Endothelial cell of umbilical vein (primary cell): ENCODE results near the gene IQCN. TPM values are rescaled to one million over a fixed set of nuclear protein-coding genes. Genes with fewer than 3 reads are reported as not detected.
A peak's percentile ranks its signal among the peaks of the same experiment; 100 is the strongest.

ENCODE experiments used
- BruUV-seq: library from RNA; stranded (reverse); fragments of 400-500 nt; replicated peaks from 2 replicates; lab custom pipeline; 2021; lab: Mats Ljungman, UMichigan
- CTCF ChIA-PET: fragments of 300-600, 350-600 bp; sonication (Branson Sonifier 250); formaldehyde crosslinking; loops from one replicate; lab custom pipeline; 2021; ENCODE audit warnings: antibody characterized with exemption, inconsistent platforms; lab: Charles Lee
- POLR2A ChIA-PET: fragments of 300-600, 350-600 bp; sonication (Branson Sonifier 250); formaldehyde crosslinking; loops from one replicate; lab custom pipeline; 2021; ENCODE audit warnings: antibody characterized with exemption, inconsistent platforms; lab: Charles Lee
- DNase-seq: peaks from one replicate; pipeline ENCODE4 v3.0.0-alpha.2; 2011; ENCODE audit warnings: low read depth, low spot score
- FAIRE-seq: peaks from 2 replicates; lab custom pipeline; 2011; peaks lifted over from hg19 to GRCh38; lab: Jason Lieb, UNC
- H2AFZ ChIP-seq: 2 replicates; pipeline ENCODE4 v1.6.0; 2012; ENCODE audit warnings: low read depth, low read length, control low read depth, inconsistent platforms
- H3K27ac ChIP-seq: 2 replicates; pipeline ENCODE4 v1.5.1; 2011; ENCODE audit warnings: low read depth, mild to moderate bottlenecking, control low read depth, low read length, moderate library complexity; ENCODE audit not compliant: insufficient read depth
- H3K27me3 ChIP-seq, 2 experiments: 2 replicates each; pipeline versions ENCODE4 v1.6.0 to v1.6.1; 2011; ENCODE audit warnings: low read length in 2 of 2, mixed read lengths in 1 of 2; ENCODE audit not compliant: control insufficient read depth in 2 of 2, insufficient read depth in 2 of 2
- H3K36me3 ChIP-seq, 2 experiments: 2 replicates in 1 of 2; 3 replicates in 1 of 2; pipeline ENCODE4 v1.5.1; 2011; ENCODE audit warnings: low read length in 2 of 2, mild to moderate bottlenecking in 1 of 2, moderate library complexity in 1 of 2; ENCODE audit not compliant: control insufficient read depth in 2 of 2, insufficient read depth in 2 of 2; ENCODE audit errors: extremely low read depth in 1 of 2
- H3K4me1 ChIP-seq: 3 replicates; pipeline ENCODE4 v1.5.1; 2011; ENCODE audit warnings: mild to moderate bottlenecking, low read length; ENCODE audit not compliant: control insufficient read depth, insufficient read depth; ENCODE audit errors: extremely low read depth
- H3K4me2 ChIP-seq: 2 replicates; pipeline ENCODE4 v1.6.1; 2011; ENCODE audit warnings: low read length, control low read depth, mixed read lengths; ENCODE audit not compliant: insufficient read depth
- H3K4me3 ChIP-seq, 3 experiments: fragments of 200-600 bp in 1 of 3; sonication (generic), shearing (Covaris generic) in 1 of 3; replicated peaks in 1 of 3; 2 replicates each; pipeline ENCODE4 v1.5.1; 2011 to 2016; ENCODE audit warnings: control low read depth in 3 of 3, low read length in 3 of 3, mild to moderate bottlenecking in 2 of 3, inconsistent platforms in 1 of 3, low read depth in 1 of 3, moderate library complexity in 1 of 3; ENCODE audit not compliant: insufficient read depth in 1 of 3
- H3K79me2 ChIP-seq: 2 replicates; pipeline ENCODE4 v1.6.0; 2012; ENCODE audit warnings: low read length, inconsistent platforms; ENCODE audit not compliant: control insufficient read depth, insufficient read depth
- H3K9ac ChIP-seq: replicated peaks from 2 replicates; pipeline ENCODE3; 2011; ENCODE audit warnings: low read length, control low read depth; ENCODE audit not compliant: insufficient read depth; ENCODE audit errors: extremely low read depth
- H3K9me1 ChIP-seq: replicated peaks from 3 replicates; pipeline ENCODE4 v1.6.0; 2011; ENCODE audit warnings: mild to moderate bottlenecking, low read length; ENCODE audit not compliant: control insufficient read depth, insufficient read depth; ENCODE audit errors: extremely low read depth
- H3K9me3 ChIP-seq: replicated peaks from 2 replicates; pipeline ENCODE4 v1.5.1; 2012; ENCODE audit warnings: low read length, inconsistent platforms; ENCODE audit not compliant: control insufficient read depth, insufficient read depth
- H4K20me1 ChIP-seq: replicated peaks from 2 replicates; pipeline ENCODE3; 2011; ENCODE audit warnings: mild to moderate bottlenecking, low read length; ENCODE audit not compliant: control insufficient read depth, insufficient read depth; ENCODE audit errors: extremely low read depth
- EZH2 ChIP-seq: IDR thresholded peaks from 2 replicates; pipeline ENCODE4 v1.6.1; 2012; ENCODE audit warnings: borderline replicate concordance, low read depth, mild to moderate bottlenecking, moderate library complexity, low read length, inconsistent platforms; ENCODE audit not compliant: severe bottlenecking
- GATA2 ChIP-seq: IDR thresholded peaks from 2 replicates; pipeline ENCODE4 v1.7.0; 2011; ENCODE audit warnings: low read depth, mild to moderate bottlenecking, moderate library complexity, mixed read lengths, low read length; ENCODE audit not compliant: insufficient read length, insufficient read depth
- MAX ChIP-seq: IDR thresholded peaks from 2 replicates; pipeline ENCODE4 v1.6.1; 2011; ENCODE audit not compliant: insufficient read depth, insufficient read length
- MYC ChIP-seq: IDR thresholded peaks from one replicate; pipeline ENCODE4 v1.6.1; 2011; ENCODE audit warnings: mild to moderate bottlenecking, low read depth, low read length
- POLR2A ChIP-seq: IDR thresholded peaks from 2 replicates; pipeline ENCODE4 v1.6.1; 2012; ENCODE audit warnings: low read depth, mild to moderate bottlenecking, control low read depth, low read length
- dilution Hi-C: fragments of 300-500 bp; cut with MboI; formaldehyde crosslinking; loops from one replicate; pipeline ENCODE4 v1.15.0; 2019; ENCODE audit warnings: low sequenced_read_pairs; ENCODE audit not compliant: extremely low pct_ligation_motif_present
- intact Hi-C: fragments of 100-400 bp; cut with micrococcal nuclease; formaldehyde crosslinking; loops from one replicate; pipeline ENCODE4 v1.10.0; 2022
- polyA plus RNA-seq, 4 experiments: library from polyadenylated mRNA; depleted of rRNA in 3 of 4; stranded (reverse) in 3 of 4; unstranded in 1 of 4; fragments of >200 nt; gene quantifications; 2 replicates each; pipeline versions ENCODE4 v1.2.1 to v1.2.3, GENCODE V29; 2011 to 2012; ENCODE audit warnings: missing spikeins in 1 of 4
- total RNA-seq: library from RNA; stranded (reverse); gene quantifications from 2 replicates; pipeline ENCODE4 v1.2.3, GENCODE V29; 2021
- TF ChIP-seq, protein P1 (sequence below), 2 donors: IDR thresholded peaks; 1 replicate in 1 of 2; 2 replicates in 1 of 2; pipeline ENCODE4 v1.5.1; 2011; ENCODE audit warnings: low read length in 2 of 2, mild to moderate bottlenecking in 2 of 2, moderate library complexity in 2 of 2, control low read depth in 1 of 2, inconsistent platforms in 1 of 2, low read depth in 1 of 2; ENCODE audit not compliant: insufficient read depth in 1 of 2; ENCODE audit errors: extremely low read depth in 1 of 2

Gene IQCN
- total and polyA plus RNA-seq, 2 donors (not counting 3 experiments of a cell fraction or from before 2014, with no cell fraction given) = 1.5 to 3.0 TPM

DNA sequence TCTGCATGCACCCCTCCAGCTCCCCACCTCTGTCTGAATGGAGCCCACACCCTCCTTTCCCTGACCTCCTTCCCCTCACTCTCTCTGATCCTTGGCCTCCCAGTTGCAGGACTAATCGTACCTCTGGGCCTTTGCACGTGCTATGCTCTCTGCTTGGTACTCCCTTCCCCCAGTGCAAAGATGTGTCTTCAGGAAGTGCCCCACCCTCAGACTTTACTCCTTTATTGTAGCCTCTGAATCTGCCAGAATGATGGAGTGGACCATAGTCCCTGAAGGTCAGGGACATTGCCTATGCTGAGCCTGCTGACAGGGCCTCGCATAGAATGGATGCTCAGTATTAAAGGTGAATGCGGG lies 8.5 kb upstream of the IQCN start:
- Histone ChIP-seq H3K79me2 (peaks cover 31% of the 10 kb centered on the region), H3K27ac (peak overlapping the region; percentile 94), H3K27me3 (no peaks in the 10 kb centered on the region), H3K9ac (peak overlapping the region; percentile 98), H3K4me2 (peak overlapping the region; percentile 65), H2AFZ (no peak overlapping the region), H4K20me1 (peaks cover 5% of the 10 kb centered on the region), H3K9me1 (no peaks in the 10 kb centered on the region), H3K9me3 (no peaks in the 10 kb centered on the region), H3K4me1 (peaks cover 19% of the 10 kb centered on the region), H3K36me3 (peaks cover 0 to 2% of the 10 kb centered on the region in 2 experiments), H3K4me3 (no peak overlapping the region)
- no peak for FAIRE-seq
- TF ChIP-seq MYC (no peak), POLR2A (no peak), MAX (no peak), EZH2 (no peak), GATA2 (no peak)
- TF ChIP-seq, protein P1, sequence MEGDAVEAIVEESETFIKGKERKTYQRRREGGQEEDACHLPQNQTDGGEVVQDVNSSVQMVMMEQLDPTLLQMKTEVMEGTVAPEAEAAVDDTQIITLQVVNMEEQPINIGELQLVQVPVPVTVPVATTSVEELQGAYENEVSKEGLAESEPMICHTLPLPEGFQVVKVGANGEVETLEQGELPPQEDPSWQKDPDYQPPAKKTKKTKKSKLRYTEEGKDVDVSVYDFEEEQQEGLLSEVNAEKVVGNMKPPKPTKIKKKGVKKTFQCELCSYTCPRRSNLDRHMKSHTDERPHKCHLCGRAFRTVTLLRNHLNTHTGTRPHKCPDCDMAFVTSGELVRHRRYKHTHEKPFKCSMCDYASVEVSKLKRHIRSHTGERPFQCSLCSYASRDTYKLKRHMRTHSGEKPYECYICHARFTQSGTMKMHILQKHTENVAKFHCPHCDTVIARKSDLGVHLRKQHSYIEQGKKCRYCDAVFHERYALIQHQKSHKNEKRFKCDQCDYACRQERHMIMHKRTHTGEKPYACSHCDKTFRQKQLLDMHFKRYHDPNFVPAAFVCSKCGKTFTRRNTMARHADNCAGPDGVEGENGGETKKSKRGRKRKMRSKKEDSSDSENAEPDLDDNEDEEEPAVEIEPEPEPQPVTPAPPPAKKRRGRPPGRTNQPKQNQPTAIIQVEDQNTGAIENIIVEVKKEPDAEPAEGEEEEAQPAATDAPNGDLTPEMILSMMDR (IDR thresholded peaks at IDR 0.05; ENCODE audit: extremely low read depth in 1 of 2, insufficient read depth in 1 of 2, low read depth in 1 of 2, low read length in 2 of 2) = no peak
- POLR2A ChIA-PET = interaction anchor here (0.7 to 4.4 kb wide), 6 partner anchors 9 to 134 kb away, joined by 4 to 113 read pairs (median 55); partner anchors contain the start of genes GDF15, LSM4 and SSBP4
- no peak for DNase-seq
- CTCF ChIA-PET = interaction anchor here (3.6 to 6.2 kb wide), 5 partner anchors 9 to 132 kb away, joined by 64 to 401 read pairs (median 119); partner anchors contain the start of genes LSM4 and SSBP4
- dilution Hi-C loops (no loop called here), intact Hi-C loops (loop anchor here (1.0 kb wide), 2 partner anchors 10 to 22 kb away; no protein-coding TSS in a partner anchor)
- BruUV-seq = no TSS peak
